SJCRH30 (cell line): ENCODE results near the gene TBC1D22A. TPM values are rescaled to one million over a fixed set of nuclear protein-coding genes. Genes with fewer than 3 reads are reported as not detected.

ENCODE experiments used
- DNase-seq, 2 experiments: peaks; one replicate each; pipeline ENCODE4 v3.0.0-alpha.2; 2015 to 2020
- H3K27ac ChIP-seq: fragments of 250-450 bp; sonication (Bioruptor Pico); 2 replicates; pipeline ENCODE4 v1.5.1; 2020; ENCODE audit warnings: mild to moderate bottlenecking, moderate library complexity
- H3K27me3 ChIP-seq: fragments of 250-450 bp; sonication (Bioruptor Pico); 2 replicates; pipeline ENCODE4 v1.5.1; 2020; ENCODE audit warnings: mild to moderate bottlenecking, moderate library complexity
- H3K36me3 ChIP-seq: fragments of 250-450 bp; sonication (Bioruptor Pico); 2 replicates; pipeline ENCODE4 v1.5.1; 2020; ENCODE audit warnings: mild to moderate bottlenecking, moderate library complexity
- H3K4me1 ChIP-seq: fragments of 250-450 bp; sonication (Bioruptor Pico); 2 replicates; pipeline ENCODE4 v1.5.1; 2020; ENCODE audit warnings: mild to moderate bottlenecking, moderate library complexity
- H3K4me3 ChIP-seq: fragments of 250-450 bp; sonication (Bioruptor Pico); 2 replicates; pipeline ENCODE4 v1.5.1; 2020; ENCODE audit warnings: mild to moderate bottlenecking, moderate library complexity
- H3K9me3 ChIP-seq: fragments of 250-450 bp; sonication (Bioruptor Pico); replicated peaks from 2 replicates; pipeline ENCODE4 v1.5.1; 2020; ENCODE audit warnings: mild to moderate bottlenecking, moderate library complexity
- total RNA-seq: library from RNA; depleted of rRNA; stranded (reverse); fragments of >200 nt; shearing (Covaris generic); gene quantifications from 2 replicates; pipeline ENCODE4 v1.2.3, GENCODE V29; 2014

TBC1D22A gene
- total RNA-seq, 1 experiment from 2014 or later = 8.9 TPM

GRCh38 chr22:47013861-47014635, 251.6 kb downstream of the TBC1D22A start:
- H3K9me3 ChIP-seq = no peaks in the 10 kb centered on the region
- H3K4me1 ChIP-seq = no peaks in the 10 kb centered on the region
- no peak overlapping the region for H3K27ac ChIP-seq
- no peak for DNase-seq
- no peaks in the 10 kb centered on the region for H3K36me3 ChIP-seq
- H3K4me3 ChIP-seq = no peak overlapping the region
- no peaks in the 10 kb centered on the region for H3K27me3 ChIP-seq

GRCh38 chr22:47014636-47015345, 252.3 kb downstream of the TBC1D22A start:
- no peaks in the 10 kb centered on the region for H3K27me3 ChIP-seq
- H3K9me3 ChIP-seq = no peaks in the 10 kb centered on the region
- no peak for DNase-seq
- no peaks in the 10 kb centered on the region for H3K4me1 ChIP-seq
- H3K27ac ChIP-seq = no peak overlapping the region
- H3K36me3 ChIP-seq = no peaks in the 10 kb centered on the region
- no peak overlapping the region for H3K4me3 ChIP-seq

GRCh38 chr22:47015589-47016178, 253.2 kb downstream of the TBC1D22A start:
- no peak for DNase-seq
- no peaks in the 10 kb centered on the region for H3K9me3 ChIP-seq
- H3K36me3 ChIP-seq = no peaks in the 10 kb centered on the region
- no peak overlapping the region for H3K27ac ChIP-seq
- no peak overlapping the region for H3K4me3 ChIP-seq
- no peaks in the 10 kb centered on the region for H3K27me3 ChIP-seq
- H3K4me1 ChIP-seq = no peaks in the 10 kb centered on the region

- no peaks in the 10 kb centered on the region for H3K36me3 ChIP-seq
- no peaks in the 10 kb centered on the region for H3K9me3 ChIP-seq
- no peaks in the 10 kb centered on the region for H3K4me1 ChIP-seq
Observed at GRCh38 chr22:47016631-47017030, 254.2 kb downstream of the TBC1D22A start.

GRCh38 chr22:47017245-47017644, 254.8 kb downstream of the TBC1D22A start:
- no peaks in the 10 kb centered on the region for H3K36me3 ChIP-seq
- H3K9me3 ChIP-seq = no peaks in the 10 kb centered on the region
- H3K27ac ChIP-seq = no peak overlapping the region
- no peak for DNase-seq
- no peaks in the 10 kb centered on the region for H3K27me3 ChIP-seq
- H3K4me1 ChIP-seq = no peaks in the 10 kb centered on the region
- no peak overlapping the region for H3K4me3 ChIP-seq

More at GRCh38 chr22:47016631-47017030, 254.2 kb downstream of the TBC1D22A start:
- Histone ChIP-seq H3K27ac (no peak overlapping the region), H3K27me3 (no peaks in the 10 kb centered on the region), H3K4me3 (no peak overlapping the region)
- DNase-seq = no peak

GRCh38 chr22:47018010-47018910, 255.8 kb downstream of the TBC1D22A start:
- Histone ChIP-seq H3K4me3 (no peak overlapping the region), H3K36me3 (no peaks in the 10 kb centered on the region), H3K4me1 (no peaks in the 10 kb centered on the region), H3K27ac (no peak overlapping the region), H3K27me3 (no peaks in the 10 kb centered on the region), H3K9me3 (no peaks in the 10 kb centered on the region)
- DNase-seq = no peak

- no peaks in the 10 kb centered on the region for H3K27me3 ChIP-seq
- H3K27ac ChIP-seq = no peak overlapping the region
- no peak overlapping the region for H3K4me3 ChIP-seq
- H3K9me3 ChIP-seq = no peaks in the 10 kb centered on the region
- no peak for DNase-seq
- no peaks in the 10 kb centered on the region for H3K4me1 ChIP-seq
- no peaks in the 10 kb centered on the region for H3K36me3 ChIP-seq
Observed at GRCh38 chr22:47019012-47019790, 256.8 kb downstream of the TBC1D22A start.

GRCh38 chr22:47020166-47020565, 257.7 kb downstream of the TBC1D22A start:
- Histone ChIP-seq H3K9me3 (no peaks in the 10 kb centered on the region), H3K27me3 (no peaks in the 10 kb centered on the region), H3K4me3 (no peak overlapping the region), H3K27ac (no peak overlapping the region), H3K4me1 (no peaks in the 10 kb centered on the region), H3K36me3 (no peaks in the 10 kb centered on the region)
- DNase-seq = no peak

- Histone ChIP-seq H3K36me3 (no peaks in the 10 kb centered on the region), H3K4me3 (no peak overlapping the region), H3K9me3 (no peaks in the 10 kb centered on the region), H3K4me1 (no peaks in the 10 kb centered on the region), H3K27me3 (no peaks in the 10 kb centered on the region), H3K27ac (no peak overlapping the region)
- DNase-seq = no peak
Observed at GRCh38 chr22:47021371-47022074, 259.1 kb downstream of the TBC1D22A start.

- Histone ChIP-seq H3K27me3 (no peaks in the 10 kb centered on the region), H3K4me3 (no peak overlapping the region), H3K36me3 (no peaks in the 10 kb centered on the region), H3K9me3 (no peaks in the 10 kb centered on the region), H3K4me1 (no peaks in the 10 kb centered on the region), H3K27ac (no peak overlapping the region)
- no peak for DNase-seq
Observed at GRCh38 chr22:47022075-47022473, 259.6 kb downstream of the TBC1D22A start.

- no peaks in the 10 kb centered on the region for H3K4me1 ChIP-seq
- H3K27ac ChIP-seq = no peak overlapping the region
- no peaks in the 10 kb centered on the region for H3K36me3 ChIP-seq
- H3K27me3 ChIP-seq = no peaks in the 10 kb centered on the region
- no peaks in the 10 kb centered on the region for H3K9me3 ChIP-seq
- no peak for DNase-seq
- no peak overlapping the region for H3K4me3 ChIP-seq
Observed at GRCh38 chr22:47022475-47022874, 260.0 kb downstream of the TBC1D22A start.

GRCh38 chr22:47023871-47024270, 261.4 kb downstream of the TBC1D22A start:
- Histone ChIP-seq H3K4me3 (no peak overlapping the region), H3K9me3 (no peaks in the 10 kb centered on the region), H3K27ac (no peak overlapping the region), H3K27me3 (no peaks in the 10 kb centered on the region), H3K36me3 (no peaks in the 10 kb centered on the region), H3K4me1 (no peaks in the 10 kb centered on the region)
- no peak for DNase-seq

- H3K4me3 ChIP-seq = no peak overlapping the region
- H3K36me3 ChIP-seq = no peaks in the 10 kb centered on the region
- DNase-seq = no peak
- H3K27ac ChIP-seq = no peak overlapping the region
- no peaks in the 10 kb centered on the region for H3K9me3 ChIP-seq
- no peaks in the 10 kb centered on the region for H3K27me3 ChIP-seq
- no peaks in the 10 kb centered on the region for H3K4me1 ChIP-seq
Observed at GRCh38 chr22:47027766-47028165, 265.3 kb downstream of the TBC1D22A start.
